Midbrain (tissue), 1 donor: Measurements from ENCODE around the gene KIAA1755.

Experiments
- DNase-seq: peaks from one replicate; lab custom pipeline; 2025; lab: John Stamatoyannopoulos, UW

KIAA1755 gene

DNA sequence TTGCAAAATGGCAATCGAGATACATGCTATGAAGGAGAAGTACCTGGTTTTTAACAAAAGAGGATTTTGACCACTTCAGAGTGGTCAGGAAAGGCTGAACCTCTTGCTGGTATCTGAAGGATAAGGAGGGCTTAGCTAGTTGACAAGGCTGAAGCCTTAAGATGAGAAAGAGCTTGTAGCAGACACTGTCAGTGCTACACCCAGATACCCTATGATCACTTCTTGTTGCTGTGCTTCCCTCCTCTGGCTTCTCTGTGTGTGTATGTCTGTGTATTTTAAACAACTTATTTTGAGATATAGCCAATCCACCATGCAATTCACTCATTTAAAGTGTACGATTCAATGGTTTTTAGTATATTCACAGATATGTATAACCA is 56.6 kb downstream of the KIAA1755 start:
- DNase-seq: no peak

GRCh38 chr20:38203337-38203980 is 57.1 kb downstream of the KIAA1755 start:
- no peak for DNase-seq

DNA sequence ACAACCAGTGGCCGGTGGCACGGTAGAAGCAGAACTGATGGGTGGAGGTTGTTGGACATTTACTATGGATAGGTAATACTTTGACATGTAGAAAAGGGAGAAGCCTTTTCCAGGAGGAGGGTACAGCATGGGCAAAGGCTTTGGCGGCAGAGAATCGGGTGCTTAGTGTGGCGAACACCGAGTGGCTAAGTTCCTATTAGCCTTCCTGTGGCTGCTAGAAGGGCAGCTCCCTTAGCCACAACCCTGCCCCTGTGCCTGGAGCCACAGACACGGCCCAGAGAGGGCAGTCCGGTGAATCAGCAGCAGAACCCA is 57.6 kb downstream of the KIAA1755 start:
- no peak for DNase-seq

- DNase-seq: no peak
Measured at GRCh38 chr20:38202153-38202981, 58.2 kb downstream of the KIAA1755 start.

GRCh38 chr20:38201356-38201755 is 59.2 kb downstream of the KIAA1755 start:
- no peak for DNase-seq

GRCh38 chr20:38200646-38201045 is 59.9 kb downstream of the KIAA1755 start:
- no peak for DNase-seq

DNA sequence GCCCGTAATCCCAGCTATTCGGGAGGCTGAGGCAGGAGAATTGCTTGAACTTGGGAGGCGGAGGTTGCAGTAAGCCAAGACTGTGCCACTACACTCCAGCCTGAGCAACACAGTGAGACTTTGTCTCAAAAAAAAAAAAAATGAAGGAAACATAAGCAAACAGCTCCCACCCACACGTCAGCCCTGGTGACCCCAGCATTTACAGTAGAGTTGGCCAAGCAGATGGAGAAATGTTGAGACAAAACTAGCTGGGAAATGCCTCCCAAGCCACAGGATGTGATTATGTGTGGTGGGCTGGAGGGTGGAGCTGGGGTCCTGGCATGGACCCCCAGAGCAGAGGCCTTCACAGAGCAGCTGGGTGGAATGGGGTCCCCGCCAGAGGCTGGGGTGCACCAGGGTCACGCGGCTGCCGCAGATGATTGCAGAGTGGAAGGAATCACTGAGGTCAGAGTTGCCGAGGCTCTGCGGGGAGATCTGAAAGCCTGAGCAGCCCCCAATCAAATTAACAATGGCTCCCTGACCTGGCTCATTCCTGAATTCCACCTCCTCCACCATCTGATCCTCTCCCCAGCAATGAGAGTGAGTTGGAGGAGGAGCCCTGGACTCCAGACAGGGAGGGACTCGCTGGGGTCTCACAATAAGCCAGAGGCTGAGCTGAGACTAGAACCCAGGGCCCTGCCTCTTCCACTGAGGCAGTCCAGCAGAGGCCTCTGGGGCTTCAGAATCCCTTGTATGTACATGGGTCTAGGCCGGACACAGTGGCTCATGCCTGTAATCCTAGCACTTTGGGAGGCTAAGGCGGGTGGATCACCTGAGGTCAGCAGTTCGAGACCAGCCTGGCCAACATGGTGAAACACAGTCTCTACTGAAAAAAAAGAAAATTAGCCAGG is 60.8 kb downstream of the KIAA1755 start:
- no peak for DNase-seq

- no peak for DNase-seq
Measured at GRCh38 chr20:38198238-38198861, 62.2 kb downstream of the KIAA1755 start.

DNA sequence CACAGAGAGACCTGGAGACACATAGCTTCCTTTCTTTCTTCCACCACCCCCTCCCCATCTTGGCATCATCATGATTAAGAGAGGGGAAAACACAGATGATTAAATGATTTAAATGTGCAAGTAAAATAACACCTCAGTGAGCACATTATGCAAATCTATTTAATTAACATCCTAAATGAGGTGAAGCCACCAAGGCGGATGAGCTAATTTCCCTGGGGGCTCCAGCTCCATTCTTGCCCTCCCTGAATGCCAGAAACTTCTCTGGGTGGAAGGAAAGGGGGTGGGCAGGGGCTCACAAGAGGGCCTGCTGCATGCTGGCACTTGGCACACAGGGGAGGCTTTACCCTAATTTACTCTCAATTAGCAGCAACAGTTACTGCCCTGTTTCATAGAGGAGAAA is 62.9 kb downstream of the KIAA1755 start:
- DNase-seq: no peak

- no peak for DNase-seq
Measured at GRCh38 chr20:38197217-38197616, 63.3 kb downstream of the KIAA1755 start.

DNA sequence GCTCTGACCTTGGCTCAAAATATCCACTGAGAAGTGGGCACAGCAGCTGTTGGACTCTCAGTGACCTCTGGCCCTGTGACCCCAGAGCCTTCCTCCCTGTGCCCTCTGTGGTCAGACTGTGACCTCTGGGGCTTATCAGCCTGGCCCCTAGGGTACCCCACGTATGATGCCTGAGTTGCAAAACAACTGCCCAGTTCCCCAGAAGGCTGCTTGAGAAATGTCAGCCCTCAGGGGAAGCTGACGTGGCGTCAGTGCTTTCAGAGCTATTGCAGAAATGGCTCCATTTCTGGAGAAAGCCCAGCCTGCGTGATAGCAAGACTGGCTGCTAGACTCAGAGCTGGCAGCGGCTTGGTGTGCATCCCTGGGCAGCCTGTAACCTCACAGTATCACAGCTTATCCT is 63.9 kb downstream of the KIAA1755 start:
- DNase-seq: no peak

DNA sequence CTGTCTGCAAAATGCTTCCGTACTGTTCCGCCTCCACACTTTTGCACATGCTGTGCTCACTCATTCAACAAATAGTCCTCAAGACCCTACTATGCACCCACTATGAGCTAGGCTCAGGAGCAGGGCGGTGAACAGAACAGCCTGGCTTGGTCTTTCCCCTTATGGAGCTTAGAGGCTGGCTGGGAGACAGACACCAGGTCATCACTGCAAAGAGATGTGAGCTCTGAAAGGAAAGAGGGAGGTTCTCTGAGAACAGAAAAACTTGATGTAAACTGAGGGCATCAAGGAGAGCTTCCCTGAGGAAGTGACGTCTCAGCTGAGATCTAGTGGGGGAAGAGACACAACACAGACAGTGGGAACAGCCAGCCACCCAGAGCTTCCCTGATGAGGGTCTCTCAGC is 64.5 kb downstream of the KIAA1755 start:
- DNase-seq: no peak

DNA sequence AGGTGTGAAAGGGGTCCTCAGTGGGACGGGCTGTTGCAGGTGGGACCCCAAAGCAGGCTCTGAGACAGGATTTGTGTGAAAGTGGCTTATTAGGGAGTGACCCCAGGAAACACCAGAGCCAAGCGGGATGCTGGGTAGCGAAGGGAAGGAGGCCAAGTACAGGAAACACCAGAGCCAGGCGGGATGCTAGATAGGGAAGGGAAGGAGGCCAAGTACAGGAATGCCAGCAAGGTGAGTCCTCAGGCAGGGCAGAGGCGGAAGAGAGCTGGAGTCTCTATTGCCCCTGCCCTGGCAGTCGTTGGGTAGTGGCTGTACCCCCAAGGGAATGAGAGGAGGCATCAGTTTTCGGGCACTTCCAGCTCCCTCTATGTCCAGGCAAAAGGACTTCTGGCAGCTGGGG is 65.0 kb downstream of the KIAA1755 start:
- no peak for DNase-seq

DNA sequence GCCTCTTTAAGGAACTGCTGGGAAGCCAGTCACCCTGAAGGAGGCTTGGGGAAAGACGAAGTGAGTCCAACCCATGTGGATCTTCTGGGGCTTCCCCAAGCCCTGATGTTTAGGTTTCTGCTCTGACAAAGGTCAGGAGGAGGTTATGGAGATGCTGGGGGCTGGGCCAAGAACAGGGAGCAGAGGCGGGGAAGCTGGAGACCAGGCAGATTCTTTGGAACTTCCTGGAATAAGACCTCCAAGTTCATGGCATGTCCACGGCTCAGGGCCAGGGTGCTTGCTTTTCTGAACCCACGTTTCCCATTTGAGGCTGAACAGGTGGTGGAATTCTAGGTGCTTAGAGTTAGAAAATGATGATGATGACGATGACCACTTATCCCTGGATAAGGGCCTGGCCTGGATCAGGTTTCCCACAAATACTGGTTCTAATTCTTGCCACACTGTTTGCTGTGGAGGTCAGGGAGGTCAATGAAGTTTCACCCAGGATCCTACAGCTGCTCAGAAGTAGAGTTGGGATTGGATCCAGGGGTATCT is 65.5 kb downstream of the KIAA1755 start:
- DNase-seq: no peak

GRCh38 chr20:38193586-38194105 is 66.9 kb downstream of the KIAA1755 start:
- no peak for DNase-seq

- DNase-seq: no peak
Measured at GRCh38 chr20:38192323-38192885, 68.1 kb downstream of the KIAA1755 start.

DNA sequence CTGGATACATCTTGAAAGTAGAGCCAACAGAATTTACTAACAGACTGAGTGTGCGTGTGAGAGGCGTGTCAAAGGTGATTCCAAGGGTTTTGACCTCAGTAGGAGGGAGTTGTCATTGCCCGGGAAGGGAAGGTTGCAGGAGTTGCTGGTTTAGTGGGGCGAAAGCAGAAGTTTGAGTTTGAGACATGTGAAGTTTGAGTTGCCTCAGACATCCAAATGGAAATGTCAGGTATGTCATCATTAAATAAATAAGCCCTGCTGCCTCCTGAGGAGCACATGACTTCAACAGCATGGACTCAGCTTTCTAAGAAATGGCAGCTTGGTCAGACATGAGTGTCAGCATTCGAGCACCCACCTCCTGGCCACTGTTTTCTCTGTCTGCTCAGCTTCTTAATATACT is 68.9 kb downstream of the KIAA1755 start:
- DNase-seq: no peak

GRCh38 chr20:38190936-38191371 is 69.6 kb downstream of the KIAA1755 start:
- no peak for DNase-seq

GRCh38 chr20:38190166-38190565 is 70.4 kb downstream of the KIAA1755 start:
- DNase-seq: no peak

- DNase-seq: no peak
Measured at GRCh38 chr20:38187517-38187916, 73.0 kb downstream of the KIAA1755 start.

- DNase-seq: no peak
Measured at GRCh38 chr20:38186788-38187221, 73.7 kb downstream of the KIAA1755 start.
